IMR-90 (cell line): Measurements from ENCODE around the gene KLRF2.

Experiments used
- FOS ChIP-seq: fragments of 150-350 bp; IDR thresholded peaks from 2 replicates; pipeline ENCODE4 v1.6.1; 2016; ENCODE audit warnings: low read depth, low read length
- NFE2L2 ChIP-seq: fragments of 150-350 bp; IDR thresholded peaks from 2 replicates; pipeline ENCODE4 v1.6.1; 2016; ENCODE audit warnings: low read depth, mild to moderate bottlenecking, low read length
- POLR2A ChIP-seq: IDR thresholded peaks from 2 replicates; pipeline ENCODE4 v1.6.1; 2012; ENCODE audit warnings: mild to moderate bottlenecking, low read depth, low read length
- RAD21 ChIP-seq: IDR thresholded peaks from 2 replicates; pipeline ENCODE4 v1.6.1; 2012; ENCODE audit warnings: low read length, improper control_type of control experiment
- TF ChIP-seq, protein P1 (sequence below): conservative IDR thresholded peaks from 2 replicates; pipeline ENCODE4 v1.5.1; 2012; ENCODE audit warnings: mild to moderate bottlenecking, low read depth, low read length, improper control_type of control experiment

GRCh38 chr12:9936591-9936990, 55.3 kb downstream of the KLRF2 start:
- TF ChIP-seq FOS, result no peak
- TF ChIP-seq NFE2L2, result no peak
- TF ChIP-seq, protein P1, sequence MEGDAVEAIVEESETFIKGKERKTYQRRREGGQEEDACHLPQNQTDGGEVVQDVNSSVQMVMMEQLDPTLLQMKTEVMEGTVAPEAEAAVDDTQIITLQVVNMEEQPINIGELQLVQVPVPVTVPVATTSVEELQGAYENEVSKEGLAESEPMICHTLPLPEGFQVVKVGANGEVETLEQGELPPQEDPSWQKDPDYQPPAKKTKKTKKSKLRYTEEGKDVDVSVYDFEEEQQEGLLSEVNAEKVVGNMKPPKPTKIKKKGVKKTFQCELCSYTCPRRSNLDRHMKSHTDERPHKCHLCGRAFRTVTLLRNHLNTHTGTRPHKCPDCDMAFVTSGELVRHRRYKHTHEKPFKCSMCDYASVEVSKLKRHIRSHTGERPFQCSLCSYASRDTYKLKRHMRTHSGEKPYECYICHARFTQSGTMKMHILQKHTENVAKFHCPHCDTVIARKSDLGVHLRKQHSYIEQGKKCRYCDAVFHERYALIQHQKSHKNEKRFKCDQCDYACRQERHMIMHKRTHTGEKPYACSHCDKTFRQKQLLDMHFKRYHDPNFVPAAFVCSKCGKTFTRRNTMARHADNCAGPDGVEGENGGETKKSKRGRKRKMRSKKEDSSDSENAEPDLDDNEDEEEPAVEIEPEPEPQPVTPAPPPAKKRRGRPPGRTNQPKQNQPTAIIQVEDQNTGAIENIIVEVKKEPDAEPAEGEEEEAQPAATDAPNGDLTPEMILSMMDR, result no peak
- TF ChIP-seq RAD21, result no peak
- no peak for TF ChIP-seq POLR2A
